Measurements from ENCODE around the gene GCC2. TPM values are rescaled to one million over a fixed set of nuclear protein-coding genes. Genes with fewer than 3 reads are reported as not detected.
"Not testable (repeated sequence)": the region's sequence is repeated elsewhere in the genome, so short reads cannot be mapped to it uniquely, and the experiment has no call there.

GCC2 gene
- polyA plus RNA-seq, 1 donor from 2014 or later: 23.6 TPM

GRCh38 chr2:108525258-108525657 lies 76.3 kb downstream of the GCC2 start:
- H3K27ac ChIP-seq (ENCODE audit: low read length); H4K20me1 ChIP-seq (ENCODE audit: insufficient read depth); H3K36me3 ChIP-seq (ENCODE audit: insufficient read depth, low read length); H2AFZ ChIP-seq (ENCODE audit: low read depth, low read length); H3K9ac ChIP-seq (ENCODE audit: low read length); H3K27me3 ChIP-seq (ENCODE audit: insufficient read depth, low read depth, low read length); H3K9me2 ChIP-seq (ENCODE audit: insufficient read depth, low read length); H3F3A ChIP-seq (ENCODE audit: insufficient read depth, low read length, poor library complexity, severe bottlenecking); H3K4me3 ChIP-seq (ENCODE audit: low read length); H3K9me3 ChIP-seq (ENCODE audit: low read length); H3K4me2 ChIP-seq (ENCODE audit: low read length); H3K79me2 ChIP-seq (replicated peaks; ENCODE audit: insufficient read depth, low read length): not testable (repeated sequence)

GRCh38 chr2:108531674-108532055 lies 82.7 kb downstream of the GCC2 start:
- H3K27me3 ChIP-seq (ENCODE audit: insufficient read depth, low read depth, low read length): no peaks in the 10 kb centered on the region
- H3K36me3 ChIP-seq (ENCODE audit: insufficient read depth, low read length): no peaks in the 10 kb centered on the region
- no peak overlapping the region for H2AFZ ChIP-seq (ENCODE audit: low read depth, low read length)
- H3K4me2 ChIP-seq (ENCODE audit: low read length): no peak overlapping the region
- H3K4me3 ChIP-seq (ENCODE audit: low read length): no peak overlapping the region
- no peak overlapping the region for H3K9ac ChIP-seq (ENCODE audit: low read length)
- H3K27ac ChIP-seq (ENCODE audit: low read length): no peak overlapping the region
- TF ChIP-seq CTCF (IDR thresholded peaks at IDR 0.05; ENCODE audit: poor library complexity, severe bottlenecking): no peak
- no peak for TF ChIP-seq EP300 (conservative IDR thresholded peaks at IDR 0.05; ENCODE audit: poor library complexity, severe bottlenecking)
- no peak for TF ChIP-seq MXI1 (conservative IDR thresholded peaks at IDR 0.05; ENCODE audit: poor library complexity, severe bottlenecking)
- no peak for TF ChIP-seq SMC3 (conservative IDR thresholded peaks at IDR 0.05; ENCODE audit: poor library complexity)
- no peak for TF ChIP-seq EZH2 (IDR thresholded peaks at IDR 0.05; ENCODE audit: borderline replicate concordance, insufficient read depth, low read length, poor library complexity, severe bottlenecking)
- no peak for TF ChIP-seq TAF1 (IDR thresholded peaks at IDR 0.05; ENCODE audit: low read depth)
- TF ChIP-seq RAD21 (conservative IDR thresholded peaks at IDR 0.05): no peak
- TF ChIP-seq POLR2AphosphoS5 (IDR thresholded peaks at IDR 0.05): no peak
- TF ChIP-seq REST (IDR thresholded peaks at IDR 0.05; ENCODE audit: borderline replicate concordance): no peak
- H3K9me3 ChIP-seq (ENCODE audit: low read length): no peaks in the 10 kb centered on the region
- H3K79me2 ChIP-seq (replicated peaks; ENCODE audit: insufficient read depth, low read length): peaks cover 11% of the 10 kb centered on the region
- H4K20me1 ChIP-seq (ENCODE audit: insufficient read depth): no peaks in the 10 kb centered on the region
- no peaks in the 10 kb centered on the region for H3K9me2 ChIP-seq (ENCODE audit: insufficient read depth, low read length)
- no peaks in the 10 kb centered on the region for H3F3A ChIP-seq (ENCODE audit: insufficient read depth, low read length, poor library complexity, severe bottlenecking)

All from neural cell (in vitro differentiated cells).